ENCODE data around the gene DNAJB6. TPM values are rescaled to one million over a fixed set of nuclear protein-coding genes. Genes with fewer than 3 reads are reported as not detected.
A peak's percentile ranks its signal among the peaks of the same experiment; 100 is the strongest.

The DNAJB6 gene
- total RNA-seq, 2 donors from 2014 or later, result 126 to 174 TPM

DNA sequence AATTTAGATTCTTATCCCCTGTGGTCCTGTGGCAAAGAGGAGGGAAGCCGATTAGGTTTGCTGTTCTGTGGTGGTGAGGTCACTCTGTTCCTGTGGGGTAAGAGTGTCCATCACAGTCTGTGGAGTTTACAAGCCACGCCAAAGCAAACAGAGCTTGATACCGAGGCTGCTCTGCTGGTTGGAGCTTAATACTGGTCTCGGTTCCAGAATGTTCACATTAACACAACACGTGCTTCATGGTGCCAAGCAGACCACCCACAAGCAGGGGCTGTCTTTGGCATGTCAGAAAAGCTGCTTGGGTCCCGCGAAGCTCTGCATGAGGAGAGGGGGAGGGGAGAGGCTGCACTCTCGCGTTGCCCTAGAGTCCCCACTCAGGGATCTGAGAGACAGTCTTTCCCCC is 47.5 kb downstream of the DNAJB6 start:
- Mint-ChIP-seq H3K36me3 (ENCODE audit: low read depth) (peaks cover 70% of the 10 kb centered on the region), H3K27me3 (ENCODE audit: insufficient read depth) (no peaks in the 10 kb centered on the region), H3K4me3 (no peak overlapping the region), H3K27ac (peak overlapping the region; percentile 65), H3K9me3 (no peaks in the 10 kb centered on the region), H3K4me1 (peaks cover 13% of the 10 kb centered on the region)
- Histone ChIP-seq H3K4me3 (ENCODE audit: low read length) (no peak overlapping the region), H3K4me1 (ENCODE audit: control insufficient read depth, insufficient read depth, low read length) (peaks cover 3% of the 10 kb centered on the region), H3K27me3 (ENCODE audit: control insufficient read depth, insufficient read depth, low read length, poor library complexity, severe bottlenecking) (no peaks in the 10 kb centered on the region), H3K9me3 (ENCODE audit: control insufficient read depth, low read length) (no peaks in the 10 kb centered on the region), H3K27ac (ENCODE audit: low read depth, low read length) (no peak overlapping the region), H3K36me3 (ENCODE audit: control insufficient read depth, insufficient read depth, low read length) (peaks cover 87% of the 10 kb centered on the region), H3K9ac (ENCODE audit: extremely low read depth, low read length, poor library complexity, severe bottlenecking) (no peak overlapping the region)
- no peak for TF ChIP-seq CTCF (conservative IDR thresholded peaks at IDR 0.05)
- WGBS, 2 experiments (ENCODE audit: insufficient coverage in 1 of 2, insufficient read length in 1 of 2), result 70 to 86% methylated on average over 7 to 9 of the region's 9 CpGs
- DNase-seq, result no peak

DNA sequence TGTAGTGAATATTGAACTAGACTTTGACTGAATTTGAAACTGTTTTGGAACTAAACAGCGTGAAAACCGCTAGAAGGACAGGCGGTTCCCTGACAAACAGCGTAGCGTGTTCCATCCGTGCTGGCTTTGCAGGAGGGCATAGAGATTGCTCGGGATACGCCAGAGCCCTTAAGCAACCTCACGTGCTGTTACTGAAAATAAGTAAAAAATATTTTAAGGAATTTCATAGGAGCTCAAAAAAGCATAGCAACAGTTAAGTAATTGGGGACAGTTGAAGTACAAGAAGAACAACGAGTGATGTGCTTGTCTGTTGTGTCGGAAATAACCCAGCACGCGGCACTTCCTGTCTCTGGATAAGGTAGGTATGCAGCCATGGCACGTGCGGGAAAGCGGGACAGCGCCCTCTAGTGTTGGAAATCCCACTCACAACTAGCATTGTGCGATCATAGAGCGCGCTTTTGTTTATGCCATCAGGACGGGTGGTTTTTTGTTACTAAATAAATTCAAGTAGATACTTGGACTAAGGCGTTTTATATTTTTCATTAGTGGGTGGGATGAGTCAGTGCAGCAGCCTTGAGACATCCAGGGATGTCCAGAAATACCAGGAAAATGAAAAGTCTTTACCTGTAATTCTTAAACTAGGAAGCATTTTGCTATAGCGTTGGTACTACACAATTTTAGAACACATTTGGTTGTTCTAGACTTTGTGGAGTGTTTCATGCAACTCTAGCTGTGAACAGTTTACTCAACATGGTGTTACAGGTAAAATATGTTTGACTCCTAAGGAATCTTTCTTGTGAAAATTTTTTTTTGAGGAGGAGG is 50.4 kb downstream of the DNAJB6 start:
- no peak overlapping the region for H3K4me3 ChIP-seq (ENCODE audit: low read length)
- DNase-seq, result peak; percentile 95
- no peaks in the 10 kb centered on the region for H3K27me3 ChIP-seq (ENCODE audit: control insufficient read depth, insufficient read depth, low read length, poor library complexity, severe bottlenecking)
- no peak overlapping the region for H3K9ac ChIP-seq (ENCODE audit: extremely low read depth, low read length, poor library complexity, severe bottlenecking)
- H3K9me3 ChIP-seq (ENCODE audit: control insufficient read depth, low read length), result no peaks in the 10 kb centered on the region
- TF ChIP-seq CTCF (conservative IDR thresholded peaks at IDR 0.05), result peak; percentile 98
- Mint-ChIP-seq H3K27ac (peak overlapping the region; percentile 85), H3K27me3 (ENCODE audit: insufficient read depth) (no peaks in the 10 kb centered on the region), H3K4me1 (peaks cover 13% of the 10 kb centered on the region), H3K36me3 (ENCODE audit: low read depth) (peaks cover 82% of the 10 kb centered on the region), H3K4me3 (no peak overlapping the region), H3K9me3 (no peaks in the 10 kb centered on the region)
- H3K27ac ChIP-seq (ENCODE audit: low read depth, low read length), result no peak overlapping the region
- H3K36me3 ChIP-seq (ENCODE audit: control insufficient read depth, insufficient read depth, low read length), result peaks cover 88% of the 10 kb centered on the region
- WGBS, 2 experiments (ENCODE audit: insufficient coverage in 1 of 2, insufficient read length in 1 of 2), result 61 to 71% methylated on average over 15 to 23 of the region's 23 CpGs
- H3K4me1 ChIP-seq (ENCODE audit: control insufficient read depth, insufficient read depth, low read length), result no peaks in the 10 kb centered on the region

DNA sequence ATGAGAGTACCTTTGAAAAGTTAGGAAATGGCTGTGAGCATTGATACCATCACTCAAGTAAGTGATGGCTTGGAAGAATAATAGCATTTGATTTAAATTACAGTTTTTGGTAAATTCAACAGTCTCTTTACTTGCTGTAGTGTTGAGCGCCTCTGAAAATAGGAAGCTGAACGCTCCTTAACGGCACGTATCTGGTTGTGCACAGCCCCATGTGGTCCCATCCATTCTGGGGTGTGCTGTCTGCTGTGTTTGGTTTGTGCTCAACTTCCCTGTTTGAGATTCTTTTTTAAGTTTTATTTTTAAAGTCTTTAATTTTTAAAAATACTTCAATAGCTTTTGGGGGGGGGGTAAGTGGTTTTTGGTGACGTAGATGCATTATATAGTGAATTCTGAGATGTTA is 51.5 kb downstream of the DNAJB6 start:
- peaks cover 75% of the 10 kb centered on the region for H3K36me3 Mint-ChIP-seq (ENCODE audit: low read depth)
- H3K4me1 ChIP-seq (ENCODE audit: control insufficient read depth, insufficient read depth, low read length), result no peaks in the 10 kb centered on the region
- no peak for TF ChIP-seq CTCF (conservative IDR thresholded peaks at IDR 0.05)
- no peak overlapping the region for H3K27ac ChIP-seq (ENCODE audit: low read depth, low read length)
- no peak overlapping the region for H3K4me3 ChIP-seq (ENCODE audit: low read length)
- peaks cover 13% of the 10 kb centered on the region for H3K4me1 Mint-ChIP-seq
- peaks cover 84% of the 10 kb centered on the region for H3K36me3 ChIP-seq (ENCODE audit: control insufficient read depth, insufficient read depth, low read length)
- no peak for DNase-seq
- no peak overlapping the region for H3K9ac ChIP-seq (ENCODE audit: extremely low read depth, low read length, poor library complexity, severe bottlenecking)
- H3K9me3 ChIP-seq (ENCODE audit: control insufficient read depth, low read length), result no peaks in the 10 kb centered on the region
- no peak overlapping the region for H3K4me3 Mint-ChIP-seq
- no peak overlapping the region for H3K27ac Mint-ChIP-seq
- H3K27me3 Mint-ChIP-seq (ENCODE audit: insufficient read depth), result no peaks in the 10 kb centered on the region
- no peaks in the 10 kb centered on the region for H3K27me3 ChIP-seq (ENCODE audit: control insufficient read depth, insufficient read depth, low read length, poor library complexity, severe bottlenecking)
- no peaks in the 10 kb centered on the region for H3K9me3 Mint-ChIP-seq
- 95 to 96% methylated on average over 4 to 5 of the region's 5 CpGs for WGBS, 2 experiments (ENCODE audit: insufficient coverage in 1 of 2, insufficient read length in 1 of 2)
